Posterior cingulate gyrus (tissue), 11 donors: ENCODE measurements around the gene ZNF552.

Experiments
- DNase-seq, 10 donors: peaks; one replicate each; pipeline versions ENCODE4 v3.0.0 to v3.0.0-alpha.2; 2020 to 2021; ENCODE audit warnings: mixed read lengths in 3 of 10
- intact Hi-C: fragments of 100-400 bp; cut with DNase I; formaldehyde crosslinking; loops from one replicate; pipeline ENCODE4 v1.15.1; 2023

Gene ZNF552

GRCh38 chr19:57786286-57786685 is 28.4 kb downstream of the ZNF552 start:
- DNase-seq = no peak
- intact Hi-C loops = no loop called here

- no peak for DNase-seq
- intact Hi-C loops = no loop called here
Measured at GRCh38 chr19:57779220-57779845, 35.4 kb downstream of the ZNF552 start.

- intact Hi-C loops = no loop called here
- no peak for DNase-seq
Measured at GRCh38 chr19:57778336-57778735, 36.4 kb downstream of the ZNF552 start.

- intact Hi-C loops = no loop called here
- no peak for DNase-seq
Measured at GRCh38 chr19:57776764-57777296, 37.9 kb downstream of the ZNF552 start.

- DNase-seq = no peak
- intact Hi-C loops = no loop called here
Measured at GRCh38 chr19:57773488-57773887, 41.2 kb downstream of the ZNF552 start.

GRCh38 chr19:57771417-57771816 is 43.3 kb downstream of the ZNF552 start:
- no peak for DNase-seq
- intact Hi-C loops = no loop called here

GRCh38 chr19:57769345-57770131 is 45.2 kb downstream of the ZNF552 start, which contains the start of gene ZNF586:
Gene ZNF586, plus strand, starts transcription at chr19:57769676. Its CDS starts 167 bp downstream, at chr19:57769843.
- intact Hi-C loops = no loop called here
- peak; percentile 89 to 99 (median 92) for DNase-seq

- intact Hi-C loops = no loop called here
- no peak for DNase-seq
Measured at GRCh38 chr19:57759096-57759495, 55.6 kb downstream of the ZNF552 start.

GRCh38 chr19:57757941-57758340 is 56.8 kb downstream of the ZNF552 start:
- intact Hi-C loops = no loop called here
- no peak for DNase-seq
